ENCODE data around the gene ERG. TPM values are rescaled to one million over a fixed set of nuclear protein-coding genes. Genes with fewer than 3 reads are reported as not detected.

ERG gene
- total RNA-seq, 2 donors from 2014 or later: 25.8 to 28.6 TPM

- intact Hi-C loops (cut with DNase I): no loop called here
- peak; percentile 80 for DNase-seq (ENCODE audit: low spot score)
Observed at GRCh38 chr21:38383411-38384237, 114.7 kb downstream of the ERG start.

- intact Hi-C loops (cut with DNase I): no loop called here
- DNase-seq (ENCODE audit: low spot score): no peak
Observed at GRCh38 chr21:38380481-38381137, 117.7 kb downstream of the ERG start.

GRCh38 chr21:38379147-38379546 is 119.1 kb downstream of the ERG start:
- DNase-seq (ENCODE audit: low spot score): no peak
- intact Hi-C loops (cut with DNase I): loop anchor here in 1 of 2 donors (5.0 kb wide), 1 partner anchor 292 kb away; no protein-coding TSS in a partner anchor

GRCh38 chr21:38377165-38378088 is 120.8 kb downstream of the ERG start:
- DNase-seq (ENCODE audit: low spot score): no peak
- intact Hi-C loops (cut with DNase I): loop anchor here in 1 of 2 donors (5.0 kb wide), 1 partner anchor 290 kb away; no protein-coding TSS in a partner anchor

GRCh38 chr21:38376693-38377092 is 121.6 kb downstream of the ERG start:
- intact Hi-C loops (cut with DNase I): loop anchor here in 1 of 2 donors (5.0 kb wide), 1 partner anchor 289 kb away; no protein-coding TSS in a partner anchor
- DNase-seq (ENCODE audit: low spot score): no peak

GRCh38 chr21:38376235-38376634 is 122.0 kb downstream of the ERG start:
- DNase-seq (ENCODE audit: low spot score): no peak
- intact Hi-C loops (cut with DNase I): loop anchor here in 1 of 2 donors (5.0 kb wide), 1 partner anchor 289 kb away; no protein-coding TSS in a partner anchor

GRCh38 chr21:38367646-38368045 is 130.6 kb downstream of the ERG start:
- intact Hi-C loops (cut with DNase I): no loop called here
- DNase-seq (ENCODE audit: low spot score): no peak

- intact Hi-C loops (cut with DNase I): no loop called here
- DNase-seq (ENCODE audit: low spot score): no peak
Observed at GRCh38 chr21:38365521-38365920, 132.8 kb downstream of the ERG start.

- no peak for DNase-seq (ENCODE audit: low spot score)
- intact Hi-C loops (cut with DNase I): no loop called here
Observed at GRCh38 chr21:38363693-38364092, 134.6 kb downstream of the ERG start.

- no peak for DNase-seq (ENCODE audit: low spot score)
- intact Hi-C loops (cut with DNase I): no loop called here
Observed at GRCh38 chr21:38361324-38361723, 137.0 kb downstream of the ERG start.

GRCh38 chr21:38359835-38360234 is 138.4 kb downstream of the ERG start:
- DNase-seq (ENCODE audit: low spot score): no peak

GRCh38 chr21:38359090-38359489 is 139.2 kb downstream of the ERG start:
- DNase-seq (ENCODE audit: low spot score): no peak
- intact Hi-C loops (cut with DNase I): loop anchor here in 1 of 2 donors (5.0 to 10.0 kb wide), 3 partner anchors 142 to 644 kb away; no protein-coding TSS in a partner anchor

More at GRCh38 chr21:38359835-38360234, 138.4 kb downstream of the ERG start:
- intact Hi-C loops (cut with DNase I): loop anchor here in 1 of 2 donors (5.0 to 10.0 kb wide), 3 partner anchors 143 to 645 kb away; no protein-coding TSS in a partner anchor

- intact Hi-C loops (cut with DNase I): loop anchor here in 1 of 2 donors (5.0 to 10.0 kb wide), 3 partner anchors 141 to 644 kb away; no protein-coding TSS in a partner anchor
- no peak for DNase-seq (ENCODE audit: low spot score)
Observed at GRCh38 chr21:38358666-38359065, 139.6 kb downstream of the ERG start.

GRCh38 chr21:38358098-38358497 is 140.2 kb downstream of the ERG start:
- no peak for DNase-seq (ENCODE audit: low spot score)
- intact Hi-C loops (cut with DNase I): loop anchor here in 1 of 2 donors (5.0 to 10.0 kb wide), 3 partner anchors 141 to 643 kb away; no protein-coding TSS in a partner anchor

- no peak for DNase-seq (ENCODE audit: low spot score)
Observed at GRCh38 chr21:38356883-38357625, 141.2 kb downstream of the ERG start.

GRCh38 chr21:38355992-38356781 is 142.1 kb downstream of the ERG start:
- intact Hi-C loops (cut with DNase I): loop anchor here in 1 of 2 donors (5.0 to 10.0 kb wide), 3 partner anchors 139 to 641 kb away; no protein-coding TSS in a partner anchor
- DNase-seq (ENCODE audit: low spot score): peak; percentile 95

More at GRCh38 chr21:38356883-38357625, 141.2 kb downstream of the ERG start:
- intact Hi-C loops (cut with DNase I): loop anchor here in 1 of 2 donors (5.0 to 10.0 kb wide), 3 partner anchors 140 to 642 kb away; no protein-coding TSS in a partner anchor

- intact Hi-C loops (cut with DNase I): loop anchor here in 1 of 2 donors (5.0 to 10.0 kb wide), 3 partner anchors 138 to 641 kb away; no protein-coding TSS in a partner anchor
Observed at GRCh38 chr21:38355353-38355752, 142.9 kb downstream of the ERG start.

More at GRCh38 chr21:38355353-38355752, 142.9 kb downstream of the ERG start:
- no peak for DNase-seq (ENCODE audit: low spot score)

Measured in posterior vena cava (tissue), 2 donors.